ENCODE measurements around the gene PIK3R5. TPM values are rescaled to one million over a fixed set of nuclear protein-coding genes. Genes with fewer than 3 reads are reported as not detected.

The PIK3R5 gene
- total RNA-seq, 2 experiments from 2014 or later = 0.76 to 1.5 TPM

- no peak for DNase-seq (ENCODE audit: low spot score)
- H3K36me3 ChIP-seq (ENCODE audit: insufficient read depth, low read length) = no peaks in the 10 kb centered on the region
- CTCF ChIA-PET (ENCODE audit: unreplicated experiment) = no interaction called here
- no TSS peak for BruUV-seq (replicated peaks)
- intact Hi-C loops (cut with micrococcal nuclease; ENCODE audit: unreplicated experiment) = no loop called here
- no peaks in the 10 kb centered on the region for H3K9me3 ChIP-seq (ENCODE audit: low read length)
- no peak overlapping the region for H3K27ac ChIP-seq (ENCODE audit: low read depth, low read length, poor library complexity, severe bottlenecking)
- no peak for TF ChIP-seq EZH2phosphoT487 (IDR thresholded peaks at IDR 0.05; ENCODE audit: borderline replicate concordance, low read depth, low read length)
- no peak for TF ChIP-seq CTCF (conservative IDR thresholded peaks at IDR 0.05; ENCODE audit: low read length)
- H3K4me3 ChIP-seq (ENCODE audit: low read depth, low read length, poor library complexity, severe bottlenecking) = no peak overlapping the region
- no peaks in the 10 kb centered on the region for H4K20me1 ChIP-seq (ENCODE audit: insufficient read depth, low read length)
- H3K79me2 ChIP-seq (ENCODE audit: insufficient read depth, low read depth, low read length) = no peaks in the 10 kb centered on the region
- H3K4me2 ChIP-seq (ENCODE audit: low read length) = no peak overlapping the region
- POLR2A ChIA-PET = no interaction called here
- H2AFZ ChIP-seq (ENCODE audit: low read length) = no peak overlapping the region
- H3K4me1 ChIP-seq (ENCODE audit: insufficient read depth, low read length, poor library complexity, severe bottlenecking) = no peaks in the 10 kb centered on the region
- H3K9me2 ChIP-seq (ENCODE audit: insufficient read depth, low read length) = no peaks in the 10 kb centered on the region
These were observed 44.4 kb downstream of the PIK3R5 start for GRCh38 chr17:8921147-8921546.

- Histone ChIP-seq H2AFZ (ENCODE audit: low read length) (no peak overlapping the region), H3K9me2 (ENCODE audit: insufficient read depth, low read length) (no peaks in the 10 kb centered on the region), H3K4me3 (ENCODE audit: low read depth, low read length, poor library complexity, severe bottlenecking) (no peak overlapping the region), H3K27ac (ENCODE audit: low read depth, low read length, poor library complexity, severe bottlenecking) (no peak overlapping the region), H4K20me1 (ENCODE audit: insufficient read depth, low read length) (no peaks in the 10 kb centered on the region), H3K9me3 (ENCODE audit: low read length) (no peaks in the 10 kb centered on the region), H3K79me2 (ENCODE audit: insufficient read depth, low read depth, low read length) (no peaks in the 10 kb centered on the region), H3K4me1 (ENCODE audit: insufficient read depth, low read length, poor library complexity, severe bottlenecking) (no peaks in the 10 kb centered on the region), H3K4me2 (ENCODE audit: low read length) (no peak overlapping the region), H3K36me3 (ENCODE audit: insufficient read depth, low read length) (no peaks in the 10 kb centered on the region)
- CTCF ChIA-PET (ENCODE audit: unreplicated experiment) = no interaction called here
- intact Hi-C loops (cut with micrococcal nuclease; ENCODE audit: unreplicated experiment) = no loop called here
- POLR2A ChIA-PET = interaction anchor here (1.1 kb wide), 1 partner anchor 12 kb away, joined by 7 read pairs; no protein-coding TSS in a partner anchor
- TF ChIP-seq CTCF (conservative IDR thresholded peaks at IDR 0.05; ENCODE audit: low read length) (no peak), EZH2phosphoT487 (IDR thresholded peaks at IDR 0.05; ENCODE audit: borderline replicate concordance, low read depth, low read length) (no peak)
- no peak for DNase-seq (ENCODE audit: low spot score)
- BruUV-seq (replicated peaks) = no TSS peak
These were observed 46.6 kb downstream of the PIK3R5 start for GRCh38 chr17:8918807-8919465.

GRCh38 chr17:8916466-8916865, 49.0 kb downstream of the PIK3R5 start:
- Histone ChIP-seq H3K27ac (ENCODE audit: low read depth, low read length, poor library complexity, severe bottlenecking) (no peak overlapping the region), H2AFZ (ENCODE audit: low read length) (no peak overlapping the region), H3K4me3 (ENCODE audit: low read depth, low read length, poor library complexity, severe bottlenecking) (no peak overlapping the region), H3K36me3 (ENCODE audit: insufficient read depth, low read length) (no peaks in the 10 kb centered on the region), H3K9me2 (ENCODE audit: insufficient read depth, low read length) (no peaks in the 10 kb centered on the region), H3K79me2 (ENCODE audit: insufficient read depth, low read depth, low read length) (no peaks in the 10 kb centered on the region), H3K4me2 (ENCODE audit: low read length) (no peak overlapping the region), H3K4me1 (ENCODE audit: insufficient read depth, low read length, poor library complexity, severe bottlenecking) (no peaks in the 10 kb centered on the region), H4K20me1 (ENCODE audit: insufficient read depth, low read length) (no peaks in the 10 kb centered on the region), H3K9me3 (ENCODE audit: low read length) (no peaks in the 10 kb centered on the region)
- ChIA-PET POLR2A (no interaction called here), CTCF (ENCODE audit: unreplicated experiment) (no interaction called here)
- TF ChIP-seq EZH2phosphoT487 (IDR thresholded peaks at IDR 0.05; ENCODE audit: borderline replicate concordance, low read depth, low read length) (no peak), CTCF (conservative IDR thresholded peaks at IDR 0.05; ENCODE audit: low read length) (no peak)
- intact Hi-C loops (cut with micrococcal nuclease; ENCODE audit: unreplicated experiment) = no loop called here
- no peak for DNase-seq (ENCODE audit: low spot score)
- BruUV-seq (replicated peaks) = no TSS peak

Measured in OCI-LY7 (cell line).